Astrocyte (in vitro differentiated cells and primary cell): ENCODE results near the gene PCDHGC4. TPM values are rescaled to one million over a fixed set of nuclear protein-coding genes. Genes with fewer than 3 reads are reported as not detected.

Experiments used
- DNase-seq: peaks from one replicate; pipeline ENCODE4 v3.0.0-alpha.2; 2010; ENCODE audit warnings: low read depth
- FAIRE-seq: peaks from 2 replicates; lab custom pipeline; 2011; peaks lifted over from hg19 to GRCh38; lab: Jason Lieb, UNC
- H2AFZ ChIP-seq: 2 replicates; pipeline ENCODE4 v1.6.0; 2012; ENCODE audit warnings: low read depth, low read length, inconsistent platforms
- H3K27ac ChIP-seq: 2 replicates; pipeline ENCODE4 v1.5.1; 2011; ENCODE audit warnings: low read depth, low read length, inconsistent platforms
- H3K27me3 ChIP-seq: 2 replicates; pipeline ENCODE4 v1.6.0; 2011; ENCODE audit warnings: low read length, inconsistent platforms; ENCODE audit not compliant: insufficient read depth
- H3K36me3 ChIP-seq: 2 replicates; pipeline ENCODE4 v1.5.1; 2011; ENCODE audit warnings: low read length, inconsistent platforms; ENCODE audit not compliant: insufficient read depth
- H3K4me1 ChIP-seq: 2 replicates; pipeline ENCODE4 v1.5.1; 2011; ENCODE audit warnings: low read length, inconsistent platforms; ENCODE audit not compliant: insufficient read depth
- H3K4me2 ChIP-seq: 2 replicates; pipeline ENCODE4 v1.6.0; 2012; ENCODE audit warnings: low read length, inconsistent platforms
- H3K4me3 ChIP-seq: 2 replicates; pipeline ENCODE4 v1.5.1; 2011; ENCODE audit warnings: low read depth, mild to moderate bottlenecking, low read length, inconsistent platforms; ENCODE audit not compliant: insufficient read depth
- H3K79me2 ChIP-seq: 2 replicates; pipeline ENCODE4 v1.6.0; 2012; ENCODE audit warnings: mild to moderate bottlenecking, low read length, inconsistent platforms; ENCODE audit not compliant: insufficient read depth
- H3K9ac ChIP-seq: 2 replicates; pipeline ENCODE4 v1.6.0; 2012; ENCODE audit warnings: mild to moderate bottlenecking, low read length, inconsistent platforms
- H3K9me3 ChIP-seq: 2 replicates; pipeline ENCODE4 v1.5.1; 2012; ENCODE audit warnings: low read depth, mild to moderate bottlenecking, low read length, inconsistent platforms; ENCODE audit not compliant: insufficient read depth
- H4K20me1 ChIP-seq: 2 replicates; pipeline ENCODE4 v1.6.0; 2012; ENCODE audit warnings: low read length, inconsistent platforms; ENCODE audit not compliant: insufficient read depth
- H3K27ac Mint-ChIP-seq: one replicate; pipeline ENCODE4 v1.8.0; 2021; ENCODE audit warnings: mild to moderate bottlenecking, mixed read lengths; ENCODE audit not compliant: unreplicated experiment
- H3K27me3 Mint-ChIP-seq: one replicate; pipeline ENCODE4 v1.8.0; 2021; ENCODE audit warnings: low read depth, mixed read lengths; ENCODE audit not compliant: unreplicated experiment
- H3K36me3 Mint-ChIP-seq: one replicate; pipeline ENCODE4 v1.8.0; 2021; ENCODE audit warnings: low read depth, mixed read lengths; ENCODE audit not compliant: unreplicated experiment
- H3K4me1 Mint-ChIP-seq: one replicate; pipeline ENCODE4 v1.8.0; 2021; ENCODE audit warnings: low read depth, mixed read lengths; ENCODE audit not compliant: unreplicated experiment
- H3K4me3 Mint-ChIP-seq: one replicate; pipeline ENCODE4 v1.8.0; 2021; ENCODE audit warnings: mild to moderate bottlenecking, moderate library complexity, mixed read lengths; ENCODE audit not compliant: unreplicated experiment
- H3K9me3 Mint-ChIP-seq: one replicate; pipeline ENCODE4 v1.8.0; 2021; ENCODE audit warnings: mild to moderate bottlenecking, mixed read lengths; ENCODE audit not compliant: unreplicated experiment
- EZH2 ChIP-seq: IDR thresholded peaks from 2 replicates; pipeline ENCODE4 v1.6.1; 2012; ENCODE audit warnings: mild to moderate bottlenecking, low read length, inconsistent platforms; ENCODE audit not compliant: insufficient read depth
- total RNA-seq: library from RNA; stranded (reverse); gene quantifications from 2 replicates; pipeline ENCODE4 v1.2.1, GENCODE V29; 2021
- TF ChIP-seq, protein P1 (sequence below): IDR thresholded peaks from 2 replicates; pipeline ENCODE4 v1.5.1; 2011; ENCODE audit warnings: low read depth, mild to moderate bottlenecking, inconsistent platforms, low read length, moderate library complexity; ENCODE audit not compliant: insufficient read depth

The PCDHGC4 gene
- total RNA-seq, 1 donor from 2014 or later: 7.4 TPM

DNA sequence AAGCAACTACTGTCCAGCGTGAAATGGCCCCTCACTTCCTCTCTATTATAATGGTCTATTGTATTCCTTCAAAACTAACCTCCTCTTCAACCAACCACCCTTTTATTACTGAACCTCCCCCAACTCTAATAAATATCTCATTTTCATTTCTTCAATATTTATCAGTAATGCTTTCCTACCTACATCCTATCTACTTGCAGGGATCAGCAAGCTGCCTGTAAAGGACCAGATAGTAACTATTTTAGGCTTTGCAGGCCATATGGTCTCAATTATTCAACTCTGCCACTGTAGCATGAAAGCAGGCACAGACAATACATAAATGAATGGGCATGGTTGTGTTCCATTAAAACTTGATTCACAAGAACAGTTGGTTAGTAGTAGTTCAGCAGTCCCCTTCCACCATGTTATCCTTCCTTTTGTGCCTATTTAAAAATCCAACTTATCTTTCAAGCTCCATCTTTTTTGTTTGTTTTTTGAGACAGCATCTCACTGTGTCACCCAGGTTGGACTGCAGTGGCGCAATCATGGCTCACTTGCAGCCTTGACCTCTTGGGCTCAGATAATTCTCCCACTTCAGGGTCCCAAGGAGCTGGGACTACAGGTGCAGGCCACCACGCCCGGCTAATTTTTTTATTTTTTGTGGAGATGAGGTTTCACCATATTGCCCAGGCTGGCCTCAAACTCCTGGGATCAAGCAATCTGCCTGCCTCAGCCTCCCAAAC lies 49.8 kb downstream of the PCDHGC4 start:
- TF ChIP-seq, protein P1, sequence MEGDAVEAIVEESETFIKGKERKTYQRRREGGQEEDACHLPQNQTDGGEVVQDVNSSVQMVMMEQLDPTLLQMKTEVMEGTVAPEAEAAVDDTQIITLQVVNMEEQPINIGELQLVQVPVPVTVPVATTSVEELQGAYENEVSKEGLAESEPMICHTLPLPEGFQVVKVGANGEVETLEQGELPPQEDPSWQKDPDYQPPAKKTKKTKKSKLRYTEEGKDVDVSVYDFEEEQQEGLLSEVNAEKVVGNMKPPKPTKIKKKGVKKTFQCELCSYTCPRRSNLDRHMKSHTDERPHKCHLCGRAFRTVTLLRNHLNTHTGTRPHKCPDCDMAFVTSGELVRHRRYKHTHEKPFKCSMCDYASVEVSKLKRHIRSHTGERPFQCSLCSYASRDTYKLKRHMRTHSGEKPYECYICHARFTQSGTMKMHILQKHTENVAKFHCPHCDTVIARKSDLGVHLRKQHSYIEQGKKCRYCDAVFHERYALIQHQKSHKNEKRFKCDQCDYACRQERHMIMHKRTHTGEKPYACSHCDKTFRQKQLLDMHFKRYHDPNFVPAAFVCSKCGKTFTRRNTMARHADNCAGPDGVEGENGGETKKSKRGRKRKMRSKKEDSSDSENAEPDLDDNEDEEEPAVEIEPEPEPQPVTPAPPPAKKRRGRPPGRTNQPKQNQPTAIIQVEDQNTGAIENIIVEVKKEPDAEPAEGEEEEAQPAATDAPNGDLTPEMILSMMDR: no peak
- no peak for TF ChIP-seq EZH2
- Mint-ChIP-seq H3K4me1 (no peaks in the 10 kb centered on the region), H3K27ac (no peak overlapping the region), H3K4me3 (no peak overlapping the region), H3K27me3 (no peaks in the 10 kb centered on the region), H3K9me3 (peaks cover 1% of the 10 kb centered on the region), H3K36me3 (peaks cover 8% of the 10 kb centered on the region)
- peaks cover 1% of the 10 kb centered on the region for H3K4me1 ChIP-seq
- H3K4me3 ChIP-seq: no peak overlapping the region
- DNase-seq (no peak), FAIRE-seq (no peak)
- no peak overlapping the region for H3K9ac ChIP-seq
- no peak overlapping the region for H2AFZ ChIP-seq
- no peaks in the 10 kb centered on the region for H3K79me2 ChIP-seq
- H3K27ac ChIP-seq: no peak overlapping the region
- no peaks in the 10 kb centered on the region for H3K9me3 ChIP-seq
- H3K27me3 ChIP-seq: no peaks in the 10 kb centered on the region
- H3K4me2 ChIP-seq: no peak overlapping the region
- no peaks in the 10 kb centered on the region for H4K20me1 ChIP-seq
- peaks cover 14% of the 10 kb centered on the region for H3K36me3 ChIP-seq

Other genes starting within 250 kb of the PCDHGC4 start
- gene PCDHB15, start 239.6 kb upstream of the PCDHGC4 start, total RNA-seq: 1.3 and 1.6 TPM in 2 replicates
- 0.19 and 0.25 TPM in 2 replicates for gene SLC25A2, start 181.0 kb upstream of the PCDHGC4 start, total RNA-seq
- gene TAF7, start 164.2 kb upstream of the PCDHGC4 start, total RNA-seq: 95.1 and 102 TPM in 2 replicates
- gene PCDHGA1, start 154.5 kb upstream of the PCDHGC4 start, total RNA-seq: 0.17 and 0.27 TPM in 2 replicates
- 0.14 and 0.17 TPM in 2 replicates for gene PCDHGA2, start 146.3 kb upstream of the PCDHGC4 start, total RNA-seq
- gene PCDHGA3, start 141.2 kb upstream of the PCDHGC4 start, total RNA-seq: 0.14 and 0.17 TPM in 2 replicates
- gene PCDHGB1, start 134.9 kb upstream of the PCDHGC4 start, total RNA-seq: 1.0 and 1.5 TPM in 2 replicates
- 0.48 and 0.50 TPM in 2 replicates for gene PCDHGA4, start 130.0 kb upstream of the PCDHGC4 start, total RNA-seq
- gene PCDHGB2, start 125.0 kb upstream of the PCDHGC4 start, total RNA-seq: 1.4 TPM in 2 replicates
- gene PCDHGA5, start 120.9 kb upstream of the PCDHGC4 start, total RNA-seq: 0.29 and 0.30 TPM in 2 replicates
- 0.10 and 0.14 TPM in 2 replicates for gene PCDHGB3, start 114.8 kb upstream of the PCDHGC4 start, total RNA-seq
- gene PCDHGA6, start 111.1 kb upstream of the PCDHGC4 start, total RNA-seq: 0.22 and 0.41 TPM in 2 replicates
- gene PCDHGA7, start 102.3 kb upstream of the PCDHGC4 start, total RNA-seq: 0.57 and 0.62 TPM in 2 replicates
- 13.6 and 15.7 TPM in 2 replicates for gene PCDHGB4, start 97.3 kb upstream of the PCDHGC4 start, total RNA-seq
- gene PCDHGA8, start 92.4 kb upstream of the PCDHGC4 start, total RNA-seq: 1.0 and 1.2 TPM in 2 replicates
- 1.1 and 2.1 TPM in 2 replicates for gene PCDHGB5, start 87.1 kb upstream of the PCDHGC4 start, total RNA-seq
- gene PCDHGA9, start 82.3 kb upstream of the PCDHGC4 start, total RNA-seq: 0.73 and 0.87 TPM in 2 replicates
- gene PCDHGB6, start 77.0 kb upstream of the PCDHGC4 start, total RNA-seq: 18.4 and 19.9 TPM in 2 replicates
- 34.0 and 41.6 TPM in 2 replicates for gene PCDHGA10, start 72.0 kb upstream of the PCDHGC4 start, total RNA-seq
- 22.4 and 26.1 TPM in 2 replicates for gene PCDHGB7, start 67.4 kb upstream of the PCDHGC4 start, total RNA-seq
- gene PCDHGA11, start 64.0 kb upstream of the PCDHGC4 start, total RNA-seq: 5.3 and 5.8 TPM in 2 replicates
- gene PCDHGA12, start 54.5 kb upstream of the PCDHGC4 start, total RNA-seq: 1.2 and 1.6 TPM in 2 replicates
- 84.7 and 100.0 TPM in 2 replicates for gene PCDHGC3, start 9.1 kb upstream of the PCDHGC4 start, total RNA-seq
- gene PCDHGC5, start 4.1 kb downstream of the PCDHGC4 start, total RNA-seq: 7.7 and 10.9 TPM in 2 replicates
- gene DIAPH1, start 134.0 kb downstream of the PCDHGC4 start, total RNA-seq: 63.5 and 78.8 TPM in 2 replicates
- 60.7 and 63.8 TPM in 2 replicates for gene HDAC3, start 151.8 kb downstream of the PCDHGC4 start, total RNA-seq
- gene RELL2, start 152.0 kb downstream of the PCDHGC4 start, total RNA-seq: 12.2 and 12.9 TPM in 2 replicates
- 39.4 and 40.6 TPM in 2 replicates for gene FCHSD1, start 166.4 kb downstream of the PCDHGC4 start, total RNA-seq
- 14.9 and 17.4 TPM in 2 replicates for gene ARAP3, start 197.2 kb downstream of the PCDHGC4 start, total RNA-seq